NB4 (cell line): Measurements from ENCODE around the gene AP3S2.

ENCODE experiments used
- MYC ChIP-seq: IDR thresholded peaks from 2 replicates; pipeline ENCODE4 v1.6.1; 2011; ENCODE audit warnings: low read depth, low read length
- POLR2A ChIP-seq: IDR thresholded peaks from 2 replicates; pipeline ENCODE4 v1.6.1; 2011; ENCODE audit warnings: mild to moderate bottlenecking; ENCODE audit not compliant: insufficient read length; ENCODE audit errors: extremely low read depth
- TF ChIP-seq, protein P1 (sequence below): IDR thresholded peaks from one replicate; pipeline ENCODE4 v1.5.1; 2012; ENCODE audit warnings: low read depth, low read length
- TF ChIP-seq, protein P2 (sequence below): IDR thresholded peaks from 2 replicates; pipeline ENCODE4 v1.6.1; 2011; ENCODE audit warnings: low read depth, low read length

DNA sequence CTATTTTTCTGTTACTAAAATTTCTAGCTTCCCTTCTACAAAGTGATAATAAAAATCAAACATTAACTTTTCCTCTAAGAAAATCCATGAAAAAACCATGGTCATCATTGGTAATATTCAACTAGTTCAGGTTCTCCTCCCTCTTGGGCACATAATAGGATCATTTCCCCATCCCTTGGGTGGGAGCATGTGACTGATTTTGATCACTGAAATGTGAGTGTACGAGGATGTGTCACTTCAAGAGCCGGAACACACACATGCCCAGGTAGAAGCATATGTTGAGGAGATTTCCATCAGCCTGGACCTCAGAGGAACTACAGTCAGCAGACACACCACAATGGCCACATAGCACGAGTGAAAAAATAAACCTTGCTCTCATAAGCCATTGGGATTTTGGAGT, 36.1 kb downstream of the AP3S2 start:
- TF ChIP-seq POLR2A (no peak), MYC (no peak)
- TF ChIP-seq, protein P1, sequence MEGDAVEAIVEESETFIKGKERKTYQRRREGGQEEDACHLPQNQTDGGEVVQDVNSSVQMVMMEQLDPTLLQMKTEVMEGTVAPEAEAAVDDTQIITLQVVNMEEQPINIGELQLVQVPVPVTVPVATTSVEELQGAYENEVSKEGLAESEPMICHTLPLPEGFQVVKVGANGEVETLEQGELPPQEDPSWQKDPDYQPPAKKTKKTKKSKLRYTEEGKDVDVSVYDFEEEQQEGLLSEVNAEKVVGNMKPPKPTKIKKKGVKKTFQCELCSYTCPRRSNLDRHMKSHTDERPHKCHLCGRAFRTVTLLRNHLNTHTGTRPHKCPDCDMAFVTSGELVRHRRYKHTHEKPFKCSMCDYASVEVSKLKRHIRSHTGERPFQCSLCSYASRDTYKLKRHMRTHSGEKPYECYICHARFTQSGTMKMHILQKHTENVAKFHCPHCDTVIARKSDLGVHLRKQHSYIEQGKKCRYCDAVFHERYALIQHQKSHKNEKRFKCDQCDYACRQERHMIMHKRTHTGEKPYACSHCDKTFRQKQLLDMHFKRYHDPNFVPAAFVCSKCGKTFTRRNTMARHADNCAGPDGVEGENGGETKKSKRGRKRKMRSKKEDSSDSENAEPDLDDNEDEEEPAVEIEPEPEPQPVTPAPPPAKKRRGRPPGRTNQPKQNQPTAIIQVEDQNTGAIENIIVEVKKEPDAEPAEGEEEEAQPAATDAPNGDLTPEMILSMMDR: no peak
- TF ChIP-seq, protein P2, sequence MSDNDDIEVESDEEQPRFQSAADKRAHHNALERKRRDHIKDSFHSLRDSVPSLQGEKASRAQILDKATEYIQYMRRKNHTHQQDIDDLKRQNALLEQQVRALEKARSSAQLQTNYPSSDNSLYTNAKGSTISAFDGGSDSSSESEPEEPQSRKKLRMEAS: no peak
